Activated T-helper 1 cell treated with Interleukin-2 at 50 U/mL for 16 hours (primary cell): ENCODE data around the gene MTMR1.

Source experiments
- DNase-seq: peaks from one replicate; pipeline ENCODE4 v3.0.0-alpha.2; 2020; ENCODE audit warnings: low read depth

The MTMR1 gene

DNA sequence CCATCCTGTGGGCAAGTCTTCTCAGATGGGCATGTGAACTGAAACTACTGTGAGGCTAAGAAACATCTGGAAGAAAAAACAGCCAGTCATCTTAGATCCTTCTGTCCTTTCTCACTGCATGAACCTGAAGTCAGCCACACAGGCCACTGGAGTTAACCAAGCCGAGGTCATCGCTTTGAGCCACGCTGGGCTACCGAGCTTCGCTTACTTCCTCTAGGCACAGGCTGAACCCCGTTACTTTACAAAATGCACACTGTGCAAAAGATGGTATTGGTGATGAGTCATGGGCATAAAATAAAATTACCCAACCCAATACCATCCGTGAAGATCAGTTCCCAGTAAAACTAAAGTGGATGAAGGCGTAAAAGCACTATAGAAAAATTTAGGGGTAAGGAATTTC, 86.2 kb downstream of the MTMR1 start:
- no peak for DNase-seq

DNA sequence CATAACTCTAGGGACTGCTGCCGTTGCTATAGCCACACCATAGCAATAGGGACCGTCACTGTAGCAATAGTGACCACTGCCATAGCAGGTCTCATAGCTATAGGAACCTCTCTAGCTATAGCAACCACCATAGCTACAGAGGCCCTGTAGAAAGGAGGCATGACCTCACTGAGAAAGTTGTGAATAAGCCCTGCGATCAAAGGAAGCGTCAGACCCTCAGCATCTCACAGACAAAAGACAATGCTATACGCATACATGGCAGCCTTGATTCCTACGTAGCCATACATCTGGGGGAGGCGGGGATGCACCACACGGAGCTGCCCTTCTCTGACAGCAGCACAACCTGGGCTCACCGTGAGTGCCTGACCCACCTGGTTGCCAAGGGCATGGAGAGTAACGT, 88.5 kb downstream of the MTMR1 start:
- DNase-seq = no peak

DNA sequence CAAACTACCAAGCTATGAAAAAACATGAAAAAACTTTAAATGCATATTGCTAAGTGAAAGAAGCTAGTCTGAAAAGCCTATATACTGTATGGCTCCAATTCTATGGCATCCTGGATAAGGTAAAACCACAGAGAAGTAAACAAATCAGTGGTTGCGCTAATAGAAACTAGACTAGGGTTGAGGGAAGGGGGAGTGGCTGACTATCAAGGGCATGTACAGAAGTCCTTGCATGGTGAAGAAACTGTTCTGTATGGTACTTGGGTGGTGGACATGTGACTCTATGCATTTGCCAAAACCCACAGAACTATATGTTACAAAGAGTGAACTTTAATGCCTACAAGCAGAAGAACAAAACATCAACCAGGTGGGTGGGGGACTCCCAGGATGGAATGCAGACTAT, 96.8 kb downstream of the MTMR1 start:
- DNase-seq = no peak

DNA sequence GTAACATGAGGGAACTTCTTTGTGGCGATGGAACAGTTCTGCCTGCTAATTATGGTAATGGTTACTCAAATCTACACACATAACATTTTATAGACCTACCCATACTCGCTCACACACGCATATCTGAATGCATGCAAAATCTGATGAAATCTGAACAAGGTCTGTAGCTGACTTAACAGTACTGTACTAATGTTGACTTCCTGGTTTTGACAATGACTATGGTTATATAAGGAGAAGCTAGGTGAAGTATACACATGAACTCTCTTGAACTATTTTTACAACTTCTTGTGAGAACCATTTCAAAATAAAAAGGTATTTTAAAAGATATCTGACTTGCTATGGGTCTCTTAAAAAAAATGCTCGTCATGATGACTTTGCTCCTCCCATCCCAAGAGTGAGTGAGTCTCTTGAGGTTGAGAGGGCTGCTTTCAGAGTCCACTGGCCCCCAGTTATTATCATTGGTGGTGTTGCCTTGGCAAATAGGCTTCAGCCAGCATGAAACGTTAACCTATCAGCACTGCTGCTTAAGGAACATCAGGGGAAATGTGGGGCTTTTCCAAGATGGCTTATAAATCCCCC, 99.8 kb downstream of the MTMR1 start:
- no peak for DNase-seq

DNA sequence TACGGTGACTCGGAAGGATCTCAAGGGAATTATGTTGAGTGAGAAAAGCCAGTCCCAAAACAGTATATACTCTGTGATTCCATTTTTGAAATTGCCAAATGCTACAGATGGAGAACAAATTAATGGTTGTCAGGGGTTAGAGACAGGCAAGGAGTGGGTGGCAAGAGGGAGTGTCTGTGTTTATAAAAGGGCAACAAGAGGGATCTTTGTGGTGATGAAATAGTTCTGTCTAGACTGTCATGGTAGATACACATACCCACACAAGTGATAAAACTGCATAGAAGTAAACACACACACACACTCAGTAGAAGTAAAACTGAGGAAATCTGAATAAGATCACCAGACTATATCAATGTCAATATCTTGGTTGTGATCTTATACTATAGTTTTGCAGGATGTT, 112.5 kb downstream of the MTMR1 start:
- DNase-seq = no peak

DNA sequence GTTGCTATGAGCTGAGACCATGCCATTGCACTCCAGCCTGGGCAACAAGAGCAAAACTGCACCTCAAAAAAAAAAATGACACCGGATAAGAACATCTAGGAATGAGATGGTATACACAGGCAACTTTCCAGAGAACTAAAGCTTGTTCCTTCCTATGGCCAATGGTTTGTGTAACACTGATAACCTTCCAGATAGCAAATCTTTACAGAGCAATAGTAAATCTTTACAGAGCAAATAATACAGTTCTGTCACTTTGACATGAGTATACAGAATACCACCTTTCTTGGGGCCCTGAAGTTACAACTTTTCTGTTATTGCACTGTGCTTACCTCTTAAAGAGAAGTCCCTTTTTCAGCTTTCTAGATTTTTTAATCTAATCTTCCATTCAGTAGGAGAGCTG, 113.6 kb downstream of the MTMR1 start:
- DNase-seq = no peak

DNA sequence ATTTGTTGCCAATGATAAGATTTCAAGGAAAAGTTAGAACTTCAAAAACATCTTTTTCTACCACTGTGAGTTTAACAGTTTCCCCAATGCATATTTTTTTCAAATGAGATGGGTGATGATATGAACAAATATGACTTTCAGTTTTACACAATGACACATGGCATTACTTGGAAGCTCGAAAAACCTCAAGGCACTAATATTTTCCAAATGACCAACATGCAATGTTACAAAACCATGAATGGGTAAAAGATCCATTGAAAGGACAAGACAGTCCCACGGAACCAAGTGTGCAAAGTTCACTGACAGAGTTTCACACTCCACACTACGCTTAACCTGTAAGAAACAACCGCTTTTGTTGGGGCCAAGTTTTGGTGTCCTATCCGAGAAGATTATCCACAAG, 120.7 kb downstream of the MTMR1 start:
- no peak for DNase-seq
